ENCODE data around the gene PKNOX2.

PKNOX2 gene

GRCh38 chr11:125481531-125481930 is 317.0 kb downstream of the PKNOX2 start:
- DNase-seq (ENCODE audit: low read depth): no peak
